HS-27A (cell line): ENCODE measurements around the gene RABGAP1L.

ENCODE experiments used
- DNase-seq: peaks from one replicate; pipeline ENCODE4 v3.0.0-alpha.2; 2012; ENCODE audit warnings: low read depth, missing footprints

Gene RABGAP1L

DNA sequence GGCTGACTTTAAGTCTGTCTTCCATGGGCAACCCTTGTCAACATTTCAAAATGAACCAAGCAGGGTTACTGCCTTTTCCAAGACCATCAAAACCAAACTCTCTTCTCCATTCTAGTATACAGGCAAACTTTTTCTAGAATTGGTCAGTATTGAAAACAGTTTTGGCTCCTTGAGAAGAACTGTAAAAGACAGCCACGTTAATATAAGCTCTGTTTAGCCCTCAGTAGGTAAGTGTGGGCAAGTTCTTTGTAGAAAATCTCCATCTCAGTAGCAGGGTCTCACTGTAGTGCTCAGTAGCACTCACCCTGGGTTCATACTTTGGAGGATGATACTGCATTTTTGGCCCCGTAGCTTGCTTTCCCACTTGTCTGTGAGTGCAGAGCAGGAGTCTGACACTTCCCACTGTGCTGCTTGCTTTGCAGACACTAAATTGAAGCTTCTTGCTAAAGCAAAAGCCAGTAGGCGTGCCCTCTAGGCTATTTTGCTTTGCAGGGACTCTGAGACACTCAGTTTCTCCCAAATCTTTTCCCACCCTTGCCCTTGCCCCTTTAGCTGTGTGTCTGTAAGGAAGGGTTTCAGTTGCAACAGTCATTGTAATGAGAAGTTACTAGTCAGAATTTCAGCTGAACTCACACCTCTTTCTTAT, 806.2 kb downstream of the RABGAP1L start:
- DNase-seq: no peak

DNA sequence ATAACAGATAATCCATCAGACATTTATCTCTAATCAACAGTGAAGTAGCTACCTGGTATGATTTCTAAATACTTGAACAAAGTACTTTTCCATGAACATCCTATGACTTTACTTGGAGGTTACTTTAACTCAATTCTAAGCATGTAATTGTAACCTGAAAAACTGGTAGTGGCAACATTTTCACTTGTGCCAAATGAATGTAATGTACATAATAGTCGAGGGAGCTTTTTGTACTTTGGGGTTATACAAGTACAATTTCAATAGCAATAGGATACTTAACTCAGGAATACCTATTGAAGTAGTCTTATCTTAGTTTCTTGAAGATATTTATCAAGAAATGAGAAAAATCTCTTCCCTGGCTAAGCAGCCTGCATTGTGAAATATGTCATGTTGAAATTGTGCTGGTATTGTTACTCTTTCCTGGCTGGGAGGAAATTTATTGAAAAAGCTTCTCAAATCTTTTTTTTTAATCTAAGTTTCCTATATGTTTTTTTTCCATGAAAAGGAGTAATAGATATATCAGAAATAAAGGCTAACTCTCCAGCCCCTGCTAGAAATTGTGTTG, 806.8 kb downstream of the RABGAP1L start:
- DNase-seq: no peak

DNA sequence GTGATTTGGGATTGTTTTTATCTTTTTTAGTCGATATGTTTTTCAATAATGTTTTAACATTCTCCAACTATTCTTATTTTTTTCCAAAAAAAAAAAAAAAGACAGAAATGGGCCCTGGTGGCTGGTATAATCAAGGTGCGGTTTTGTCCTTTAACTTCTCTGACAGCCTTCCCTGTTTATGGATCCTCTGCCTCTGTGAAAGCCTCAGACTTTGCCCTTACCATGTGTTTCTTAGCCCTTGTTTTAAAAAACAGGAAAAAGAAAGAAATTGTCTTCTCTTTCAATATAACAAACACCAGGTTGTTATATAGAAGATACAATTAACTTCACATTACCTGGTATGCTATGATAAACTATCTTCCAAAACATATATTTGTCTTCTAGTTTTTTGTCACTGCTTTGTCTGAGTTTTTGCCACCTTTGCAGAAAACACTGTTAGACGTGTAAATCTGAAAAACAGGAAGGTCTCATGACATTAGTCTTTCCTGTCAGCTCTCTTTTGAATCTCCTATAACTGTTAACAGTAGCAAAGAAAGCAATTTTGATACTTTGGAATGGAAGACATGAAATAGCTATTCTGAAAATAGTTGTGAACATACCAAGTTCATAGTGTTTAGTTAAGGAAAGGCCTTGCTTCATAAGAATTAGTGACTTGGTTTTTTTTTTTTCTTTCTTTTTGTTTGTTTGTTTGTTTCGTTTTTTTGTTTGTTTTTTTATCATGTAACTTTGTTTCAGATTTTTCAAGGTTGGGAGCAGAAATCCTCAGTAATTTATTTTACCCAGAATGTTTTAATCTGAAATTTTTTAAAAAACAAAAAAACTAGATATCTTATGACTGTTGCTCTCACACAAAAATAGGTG, 808.8 kb downstream of the RABGAP1L start:
- no peak for DNase-seq

DNA sequence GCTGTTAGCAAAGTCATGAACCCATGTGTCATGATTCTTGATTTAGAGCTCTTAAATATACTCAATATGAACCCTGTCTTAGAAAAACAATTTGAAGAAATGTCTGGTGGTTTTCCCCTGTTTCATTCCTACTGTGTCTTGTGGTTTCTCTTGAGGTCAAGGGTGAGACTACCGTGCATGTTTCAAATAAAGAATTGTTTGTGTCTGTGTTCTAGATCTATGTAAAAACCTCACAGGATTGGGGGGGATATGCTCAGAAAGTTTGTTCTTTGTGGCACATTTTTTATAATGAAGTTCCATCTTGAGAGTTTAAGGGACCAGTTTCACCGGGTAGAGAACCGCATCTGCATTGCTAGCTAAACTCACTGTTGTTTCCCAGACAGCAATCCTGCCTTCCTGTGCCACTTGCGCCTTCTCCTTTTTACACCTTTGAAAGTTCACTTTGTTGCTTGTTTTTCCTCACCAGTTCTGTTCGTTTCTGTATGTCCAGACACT, 809.5 kb downstream of the RABGAP1L start:
- DNase-seq: peak; percentile 39

DNA sequence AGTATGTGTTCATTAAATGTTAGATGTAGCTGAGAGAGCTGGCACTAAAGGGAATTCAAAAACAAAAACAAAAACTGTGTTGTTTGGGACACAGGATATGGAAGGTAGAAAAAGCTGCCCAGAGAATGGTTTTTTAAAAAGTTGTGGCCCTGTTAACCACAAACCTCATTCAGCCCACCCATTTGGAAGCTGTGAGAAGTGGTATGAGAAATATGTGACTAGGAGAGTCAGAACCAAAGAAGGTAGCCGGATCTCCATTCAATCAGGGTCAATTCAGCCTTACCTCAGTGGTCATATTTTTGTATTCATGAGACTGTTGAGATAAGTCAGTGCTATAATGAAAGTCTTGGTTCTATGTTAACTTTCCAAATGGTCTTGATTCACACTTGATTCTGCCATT, 810.7 kb downstream of the RABGAP1L start:
- DNase-seq: no peak

DNA sequence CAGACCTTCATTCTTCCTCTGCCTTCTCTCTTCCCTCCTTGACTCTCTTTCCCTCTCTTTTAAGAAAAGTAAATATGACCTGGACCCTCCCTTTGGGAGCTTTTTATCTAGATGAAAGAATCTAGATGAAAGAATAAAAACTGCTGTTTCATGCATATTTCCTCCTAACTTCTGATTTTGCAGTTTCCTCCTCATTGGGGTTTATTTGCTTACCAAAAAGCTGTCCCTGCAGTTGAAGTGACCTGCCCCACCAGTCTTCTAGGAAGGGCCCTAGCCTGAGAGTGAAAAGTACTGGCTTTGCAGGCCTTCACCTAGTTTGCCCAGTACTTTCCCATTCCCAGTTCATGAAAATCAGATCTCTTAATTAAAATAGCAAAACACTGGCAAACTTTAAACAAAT, 812.1 kb downstream of the RABGAP1L start:
- no peak for DNase-seq

DNA sequence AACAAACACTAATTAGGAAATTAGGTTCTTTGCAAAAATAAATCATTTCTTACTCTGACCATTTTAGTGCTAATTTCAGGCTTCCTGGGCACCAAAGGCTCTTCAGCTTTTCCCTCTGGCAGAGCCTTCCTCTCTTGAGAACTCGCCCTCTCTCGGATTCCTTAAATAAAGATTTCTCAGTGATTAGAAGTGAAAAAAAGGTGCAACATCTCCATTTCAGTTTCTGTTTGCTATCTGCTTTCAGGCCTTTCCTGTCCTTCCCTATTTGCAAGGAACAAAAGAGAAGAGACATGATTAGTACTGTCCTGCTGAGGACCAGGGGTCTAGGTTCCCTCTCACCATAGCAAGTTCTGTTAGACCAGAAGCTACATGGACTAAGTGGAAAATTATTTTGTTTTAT, 812.6 kb downstream of the RABGAP1L start:
- DNase-seq: no peak

DNA sequence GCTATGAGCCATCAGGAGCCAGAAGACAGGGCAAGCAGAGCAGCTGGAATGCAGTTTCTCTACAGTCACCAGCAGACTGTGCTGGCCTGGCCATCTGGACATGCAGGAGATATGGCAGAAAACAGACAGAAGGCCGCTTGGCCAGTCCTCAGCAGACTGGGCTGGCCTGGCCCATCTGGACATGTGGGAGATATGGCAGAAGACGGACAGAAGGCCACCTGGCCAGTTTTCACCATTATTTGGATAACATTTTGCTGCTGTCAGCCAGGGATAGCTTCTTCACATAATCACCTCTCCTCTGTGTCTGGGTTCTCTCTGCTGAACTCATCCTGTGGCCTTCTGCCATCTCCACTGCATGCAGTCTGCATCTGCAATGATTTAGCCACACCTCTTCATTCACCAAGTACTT, 815.4 kb downstream of the RABGAP1L start:
- no peak for DNase-seq

DNA sequence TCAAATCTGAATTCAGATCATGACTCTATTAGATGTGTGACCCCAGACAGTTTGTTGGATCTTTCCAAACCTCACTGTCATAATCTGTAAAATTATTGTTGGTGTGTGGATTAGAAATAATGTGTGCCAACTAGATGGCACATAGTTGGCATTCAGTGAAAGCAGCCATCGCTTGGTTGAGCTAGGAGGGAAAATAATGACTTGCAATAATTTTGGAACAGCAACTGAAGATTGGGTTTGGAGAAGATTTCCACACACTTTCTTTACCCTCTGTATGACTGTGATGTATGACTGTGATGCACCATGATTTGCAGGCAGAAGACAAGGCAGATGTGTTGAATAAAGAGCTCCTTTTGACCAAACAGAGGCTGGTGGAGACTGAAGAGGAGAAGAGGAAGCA, 816.4 kb downstream of the RABGAP1L start:
- DNase-seq: no peak

DNA sequence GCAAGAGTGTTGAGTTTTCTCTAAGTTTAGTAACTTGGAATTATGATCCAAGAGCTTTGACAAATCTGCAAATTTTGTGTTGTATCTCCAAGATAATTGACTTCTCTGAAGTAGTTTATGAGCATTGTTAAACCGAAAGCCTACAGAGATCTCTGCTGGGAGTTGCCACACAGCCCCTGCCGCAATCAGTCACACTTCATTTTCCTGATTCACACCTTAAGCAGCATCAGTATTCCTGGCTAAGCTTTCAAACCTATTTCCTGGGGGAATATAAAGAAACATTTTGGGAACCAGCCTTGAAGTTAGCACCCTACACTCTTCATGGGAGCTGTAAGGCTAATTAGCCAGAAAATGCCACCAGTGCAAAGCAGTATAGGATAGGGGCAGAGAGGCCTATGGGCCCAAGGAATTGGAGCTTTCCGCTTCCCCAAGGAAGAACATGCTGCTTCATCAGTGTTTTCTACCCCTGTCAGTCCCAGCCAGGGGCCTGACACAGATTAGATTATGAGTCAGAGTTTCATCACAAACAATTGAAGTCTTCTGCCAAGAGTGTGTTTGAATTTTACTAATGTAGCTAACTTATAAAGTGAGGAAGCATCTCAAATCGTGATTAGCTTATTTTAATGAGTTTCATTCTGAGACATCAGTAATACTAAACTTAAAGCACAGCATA, 817.3 kb downstream of the RABGAP1L start:
- no peak for DNase-seq

DNA sequence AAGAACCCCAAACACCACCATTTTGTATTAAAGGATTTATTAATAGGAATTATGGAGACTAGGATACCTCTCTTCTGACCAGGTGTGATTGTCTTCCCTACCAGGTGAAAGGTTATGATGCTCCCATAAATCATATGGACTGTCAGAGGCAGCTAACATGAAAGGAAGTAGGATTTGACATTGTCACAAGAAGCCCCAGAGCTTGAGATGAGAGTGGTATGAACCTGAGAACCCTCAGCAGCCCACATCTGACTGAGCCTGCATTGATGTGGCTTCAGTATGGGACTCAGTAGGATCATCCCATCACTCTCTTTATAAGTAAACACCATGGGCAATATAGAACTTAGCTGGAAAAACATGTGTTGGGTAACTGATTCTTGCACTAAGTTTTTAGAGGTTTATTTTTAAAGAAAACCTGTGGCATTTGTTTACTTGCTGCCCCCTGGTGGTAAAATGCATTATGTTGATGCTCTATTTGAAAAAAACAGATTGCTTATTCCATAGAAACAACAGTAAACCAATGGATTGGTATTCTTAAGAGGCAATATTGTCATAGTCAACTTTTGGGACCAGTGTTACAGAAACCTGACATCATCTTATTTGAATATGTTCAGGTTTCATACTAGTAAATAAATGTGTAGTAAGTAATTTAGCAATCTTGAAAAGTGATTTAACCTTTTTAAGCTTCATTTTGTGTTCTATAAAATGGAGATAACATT, 823.8 kb downstream of the RABGAP1L start:
- no peak for DNase-seq

DNA sequence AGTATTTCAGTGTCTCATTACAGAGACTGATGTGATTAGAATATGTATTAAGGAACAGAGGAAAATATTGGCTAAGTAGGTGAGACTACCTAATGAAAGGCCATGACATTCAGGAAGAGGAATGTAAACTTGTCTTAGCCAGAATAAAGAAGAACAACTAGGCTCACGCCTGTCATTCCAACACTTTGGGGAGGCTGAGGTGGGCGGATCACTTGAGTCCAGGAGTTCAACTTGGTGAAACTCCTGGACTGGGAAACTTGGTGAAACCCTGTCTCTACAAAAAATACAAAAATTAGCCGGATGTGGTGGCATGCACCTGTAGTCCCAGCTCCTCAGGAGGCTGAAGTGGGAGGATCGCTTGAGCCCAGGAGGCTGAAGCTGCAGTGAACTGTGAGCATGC, 825.6 kb downstream of the RABGAP1L start:
- DNase-seq: no peak

DNA sequence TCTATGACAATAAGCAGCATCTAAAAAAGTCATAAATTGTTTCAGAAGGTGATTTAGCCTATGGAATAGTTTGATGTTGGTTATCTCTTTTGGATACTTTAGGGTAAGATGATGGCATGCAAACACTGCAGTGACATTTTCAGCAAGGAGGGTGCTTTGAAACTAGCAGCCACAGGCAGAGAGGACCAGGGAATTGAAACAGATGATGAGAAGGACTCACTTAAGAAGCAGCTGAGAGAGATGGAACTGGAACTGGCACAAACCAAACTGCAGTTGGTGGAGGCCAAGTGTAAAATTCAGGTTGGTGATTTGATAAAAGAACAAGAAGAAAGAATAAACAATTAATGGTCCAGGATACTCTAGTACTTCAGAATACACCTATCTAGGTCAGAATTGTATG, 829.2 kb downstream of the RABGAP1L start:
- DNase-seq: no peak

DNA sequence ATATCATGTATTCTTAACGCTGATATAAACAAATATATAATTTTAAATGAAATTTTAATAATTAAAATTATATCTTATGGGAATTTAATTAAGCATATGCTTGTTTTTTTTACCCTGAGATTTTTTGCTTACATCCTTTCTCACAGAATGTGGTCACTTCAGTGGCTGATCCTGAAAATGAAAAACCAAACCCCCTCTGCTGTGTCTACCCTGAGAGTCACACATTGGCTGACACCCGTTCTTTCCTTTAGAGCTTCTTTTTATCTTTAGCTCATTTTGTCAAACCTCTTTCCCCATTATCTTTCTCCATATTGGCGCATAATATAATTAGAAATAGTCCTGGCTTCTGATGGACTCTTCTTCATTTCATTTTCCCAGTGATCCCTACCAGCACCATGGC, 829.7 kb downstream of the RABGAP1L start:
- DNase-seq: no peak

DNA sequence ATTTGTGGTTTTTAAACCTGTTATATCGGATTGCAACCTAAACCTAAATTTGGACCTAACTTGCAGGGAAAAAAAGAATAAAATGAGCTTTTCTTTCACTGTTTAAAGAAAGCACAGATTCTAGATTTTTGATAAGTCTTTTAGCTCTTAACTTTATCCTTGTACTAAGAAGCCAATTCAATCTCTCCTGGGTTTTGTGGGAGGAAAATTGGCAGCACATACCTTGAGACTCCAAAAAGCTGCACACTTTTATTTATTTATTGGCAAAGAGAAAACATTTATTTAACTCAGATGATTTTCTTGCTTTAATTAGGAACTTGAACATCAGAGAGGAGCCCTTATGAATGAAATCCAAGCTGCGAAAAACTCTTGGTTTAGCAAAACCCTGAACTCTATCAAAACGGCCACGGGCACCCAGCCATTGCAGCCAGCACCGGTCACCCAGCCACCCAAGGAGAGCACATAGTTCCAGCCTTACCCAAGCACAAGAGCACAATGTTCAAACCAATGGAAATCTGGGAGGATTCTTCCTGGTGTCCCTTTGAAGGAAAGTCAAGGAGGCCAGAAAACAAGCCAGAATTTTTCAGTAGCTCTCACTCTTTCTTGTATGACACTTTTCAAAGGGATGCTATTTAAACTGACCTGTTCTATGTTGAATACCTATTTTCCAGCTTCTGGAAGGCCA, 830.4 kb downstream of the RABGAP1L start:
- no peak for DNase-seq

DNA sequence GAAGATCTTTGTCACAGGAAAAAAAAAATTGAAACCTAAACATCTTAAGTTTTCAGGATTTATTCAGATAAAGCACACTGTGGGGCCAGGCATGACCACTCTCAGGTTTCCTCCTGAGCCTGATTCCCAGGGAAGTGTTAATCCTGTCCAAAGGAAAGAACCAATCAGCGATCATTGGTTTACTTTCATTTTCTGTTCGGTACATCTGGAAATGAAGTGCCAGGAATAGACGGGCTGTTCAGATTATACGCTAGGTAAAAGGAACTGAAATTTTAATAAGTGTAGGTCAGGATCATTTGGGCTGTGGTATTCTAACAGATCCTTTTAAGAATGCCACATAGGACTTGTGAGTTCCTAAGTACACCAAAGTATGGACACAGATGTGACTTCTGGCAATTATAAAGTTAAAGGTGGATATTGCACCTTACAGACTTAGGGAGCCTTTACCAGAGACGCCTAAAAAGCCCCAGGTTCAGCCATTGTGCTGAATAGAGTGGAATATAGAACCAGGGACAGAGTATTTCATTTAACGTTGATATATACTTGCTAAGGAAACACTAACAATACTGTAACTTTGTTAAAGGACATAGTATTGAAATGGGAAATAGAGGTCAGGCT, 831.2 kb downstream of the RABGAP1L start:
- no peak for DNase-seq

DNA sequence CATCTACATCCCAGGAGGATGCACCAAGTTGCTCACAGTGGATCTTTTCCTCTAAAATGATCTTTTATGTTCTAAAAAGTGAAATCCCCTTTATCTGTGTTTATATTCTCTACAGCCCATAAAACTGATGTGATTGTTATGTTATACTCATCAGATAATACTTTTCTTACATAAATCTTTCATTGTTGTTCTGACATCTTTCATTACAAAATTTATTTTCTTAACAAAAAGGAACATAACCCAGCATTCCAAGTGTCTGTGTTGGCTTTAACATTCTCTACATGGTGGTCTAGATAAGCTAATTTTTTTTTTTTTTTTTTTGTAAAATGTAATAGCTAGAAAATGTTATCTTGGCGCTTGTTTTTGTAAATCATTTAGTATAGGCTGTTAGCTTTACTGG, 832.2 kb downstream of the RABGAP1L start:
- no peak for DNase-seq

DNA sequence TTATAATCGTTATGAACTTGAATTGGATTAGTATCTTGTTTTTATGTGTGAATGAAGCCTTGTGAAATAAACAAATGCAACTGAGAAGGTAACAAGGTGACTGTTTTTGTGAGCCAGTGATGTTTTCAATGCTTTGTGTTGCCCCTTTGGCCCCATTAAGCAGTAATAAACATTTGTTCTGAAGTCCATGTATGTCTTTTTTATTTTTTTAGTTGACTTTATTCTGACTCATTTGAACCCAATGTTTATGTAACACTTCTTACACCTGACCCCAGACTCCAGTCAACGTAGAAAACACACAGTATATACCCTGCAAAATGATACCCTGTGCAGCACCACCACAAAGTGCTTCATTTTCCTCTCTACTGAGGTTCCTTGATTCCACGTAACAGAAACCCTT, 835.8 kb downstream of the RABGAP1L start:
- no peak for DNase-seq

DNA sequence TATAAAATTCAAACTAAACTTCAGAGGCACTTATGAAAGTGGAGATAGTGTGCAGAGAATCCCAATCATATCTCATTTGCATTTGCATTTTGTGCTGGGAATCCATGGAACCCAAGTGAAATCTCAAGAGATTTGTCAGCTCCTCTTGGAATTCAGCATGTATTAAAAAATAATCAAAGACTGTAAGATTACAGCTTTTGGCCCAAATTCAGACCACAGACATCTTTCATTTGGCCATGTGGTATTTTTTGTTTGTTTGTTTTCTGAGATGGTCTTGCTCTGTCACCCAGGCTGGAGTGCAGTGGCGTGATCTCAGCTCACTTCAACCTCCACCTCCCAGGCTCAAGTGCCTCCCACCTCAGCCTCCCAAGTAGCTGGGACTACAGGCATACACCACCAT, 836.6 kb downstream of the RABGAP1L start:
- no peak for DNase-seq

DNA sequence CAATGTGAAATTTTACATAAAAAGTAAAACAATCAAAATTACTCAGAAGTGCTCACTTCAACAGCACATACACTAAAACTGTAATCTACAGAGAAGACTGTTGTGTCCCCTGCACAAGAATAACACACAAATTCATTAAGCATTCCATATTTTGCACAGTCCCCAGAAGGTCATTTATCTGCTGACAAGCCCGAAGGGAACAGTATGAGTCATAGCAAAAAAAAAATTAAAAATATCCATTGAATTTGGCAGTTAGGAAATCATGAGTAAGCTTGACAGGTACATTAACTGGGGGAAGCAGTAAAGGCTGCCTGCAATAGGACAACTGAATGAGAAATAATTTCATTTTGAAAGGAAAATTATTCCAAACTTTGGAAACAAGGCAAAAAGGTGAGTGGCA, 837.2 kb downstream of the RABGAP1L start:
- no peak for DNase-seq

DNA sequence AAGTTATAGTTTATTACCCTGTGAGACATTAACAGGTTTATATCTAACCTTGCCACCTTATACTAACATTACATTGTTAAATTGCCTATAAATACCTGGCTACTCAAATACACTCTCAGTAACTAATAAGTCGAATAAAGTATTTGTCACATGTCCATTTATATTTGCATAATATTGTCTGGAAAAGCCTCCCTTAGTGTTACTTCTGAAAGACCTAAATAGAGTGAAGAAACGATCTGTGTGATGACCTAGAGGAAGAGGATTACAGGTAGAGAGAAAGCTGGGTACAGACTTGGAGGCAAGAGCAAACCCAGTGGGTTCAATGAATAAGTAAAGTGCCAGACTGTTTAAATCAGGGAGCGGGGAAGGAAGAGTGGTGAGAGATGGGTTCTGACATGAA, 837.7 kb downstream of the RABGAP1L start:
- no peak for DNase-seq
